NCI-H2196 (cell line): ENCODE data around the gene USH2A.
A peak's percentile ranks its signal among the peaks of the same experiment; 100 is the strongest.
"Not testable (repeated sequence)": the region's sequence is repeated elsewhere in the genome, so short reads cannot be mapped to it uniquely, and the experiment has no call there.

Experiments
- DNase-seq: peaks from one replicate; lab custom pipeline; 2025; ENCODE audit not compliant: unreplicated experiment; lab: John Stamatoyannopoulos, UW

The USH2A gene

DNA sequence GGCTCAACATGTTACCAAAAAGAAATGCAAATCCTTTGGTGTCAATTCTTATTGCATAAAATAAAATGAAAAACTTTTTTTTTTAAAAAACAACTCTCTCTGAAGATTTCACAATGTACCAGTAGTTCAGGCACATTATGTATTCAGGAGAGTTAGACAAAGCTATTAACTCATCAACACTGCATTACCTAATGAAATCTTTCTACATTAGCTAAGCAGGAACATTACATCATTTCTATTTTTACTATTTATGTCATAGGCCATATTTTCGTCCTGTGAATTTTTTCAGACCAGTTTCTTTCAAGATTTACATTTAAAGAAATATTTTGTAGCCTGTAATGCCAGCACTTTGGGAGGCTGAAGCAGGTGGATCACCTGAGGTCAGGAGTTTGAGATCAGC, 366.2 kb downstream of the USH2A start:
- no peak for DNase-seq

DNA sequence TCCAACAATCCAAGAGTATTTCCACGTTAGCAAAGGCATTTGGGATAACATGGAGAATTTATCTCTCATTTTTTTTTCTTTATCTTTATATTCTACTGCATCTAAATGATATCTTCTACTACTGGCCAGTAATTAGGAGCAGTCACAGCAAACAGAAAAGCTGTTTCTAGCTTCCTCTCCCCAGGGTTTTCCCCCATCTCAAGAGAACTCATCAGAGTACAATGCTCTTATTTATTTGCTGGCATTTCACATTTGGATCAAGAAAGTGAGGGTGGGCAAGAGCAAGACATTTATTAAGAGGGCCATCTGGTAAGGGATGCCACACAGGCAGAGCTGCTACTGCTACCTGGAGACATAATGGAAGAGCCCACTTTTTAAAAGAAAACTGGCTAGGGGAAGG, 368.2 kb downstream of the USH2A start:
- no peak for DNase-seq

DNA sequence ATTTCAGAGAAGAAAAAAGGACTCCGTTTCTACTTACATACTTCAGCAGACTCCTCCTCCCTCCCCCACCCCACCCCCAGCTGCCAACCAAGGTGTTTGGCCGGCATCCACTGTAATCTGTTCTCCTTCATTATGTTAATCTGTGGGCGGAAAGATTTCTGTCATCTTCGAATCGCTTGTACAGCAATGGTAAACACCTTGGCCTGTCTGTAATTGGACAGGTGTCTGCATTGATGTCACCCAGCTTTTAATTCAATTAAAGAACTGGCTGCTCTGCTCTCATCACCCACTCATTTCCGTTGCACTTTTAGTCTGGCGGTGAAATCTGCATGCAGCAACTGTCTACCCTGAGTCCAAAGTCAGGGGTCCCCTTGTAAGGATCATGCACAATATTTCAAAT, 368.6 kb downstream of the USH2A start:
- DNase-seq, result no peak

DNA sequence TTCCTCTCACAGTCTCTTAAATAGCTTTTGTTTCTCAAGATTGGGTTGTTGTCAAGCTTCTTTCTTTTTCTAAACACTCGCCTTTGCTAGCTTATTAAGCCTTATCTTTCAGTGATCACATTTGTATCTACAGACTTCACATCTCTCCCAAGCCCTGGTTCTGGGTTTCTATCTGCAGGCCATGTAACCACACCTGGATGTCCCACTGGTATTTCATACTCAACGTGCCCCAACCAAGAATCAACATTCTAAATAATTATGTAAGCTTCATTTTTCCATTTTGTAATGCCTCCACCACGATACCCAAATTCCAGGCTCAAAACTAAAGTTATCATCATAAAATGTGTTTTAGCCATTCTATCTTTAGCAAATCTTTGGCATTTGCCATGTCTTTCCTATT, 372.2 kb downstream of the USH2A start:
- no peak for DNase-seq

DNA sequence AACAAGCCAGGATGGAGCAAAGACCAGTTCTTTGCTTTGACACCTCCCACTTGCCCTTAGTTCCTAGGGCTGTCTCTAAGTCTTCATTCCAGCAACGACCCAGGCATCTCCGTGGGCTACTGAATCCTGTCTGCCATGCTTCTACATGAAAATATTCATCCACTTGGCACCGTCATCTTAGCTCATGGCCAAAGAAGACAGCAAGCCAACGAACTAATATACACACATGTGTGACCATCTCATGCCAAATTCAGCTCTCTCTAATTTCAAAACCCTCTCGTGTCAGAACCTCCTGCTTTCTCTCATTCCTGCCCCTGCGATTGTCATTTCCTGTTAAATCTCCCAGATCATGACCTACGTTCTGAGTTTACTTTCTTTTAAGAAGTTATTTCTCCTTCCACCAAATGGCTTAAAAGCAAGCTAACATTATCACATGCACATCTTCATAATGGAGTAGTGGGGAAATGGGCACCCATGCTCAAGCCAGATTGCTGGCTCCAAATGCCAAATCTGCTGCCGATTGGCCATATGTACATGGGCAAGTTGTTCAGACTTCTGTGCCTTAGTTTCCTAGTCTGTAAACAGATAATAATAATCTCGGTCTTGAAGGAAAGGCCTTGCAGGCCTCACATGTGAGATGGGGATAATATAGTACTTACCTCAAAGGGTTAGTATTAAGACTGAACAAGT, 373.4 kb downstream of the USH2A start:
- DNase-seq, result no peak

DNA sequence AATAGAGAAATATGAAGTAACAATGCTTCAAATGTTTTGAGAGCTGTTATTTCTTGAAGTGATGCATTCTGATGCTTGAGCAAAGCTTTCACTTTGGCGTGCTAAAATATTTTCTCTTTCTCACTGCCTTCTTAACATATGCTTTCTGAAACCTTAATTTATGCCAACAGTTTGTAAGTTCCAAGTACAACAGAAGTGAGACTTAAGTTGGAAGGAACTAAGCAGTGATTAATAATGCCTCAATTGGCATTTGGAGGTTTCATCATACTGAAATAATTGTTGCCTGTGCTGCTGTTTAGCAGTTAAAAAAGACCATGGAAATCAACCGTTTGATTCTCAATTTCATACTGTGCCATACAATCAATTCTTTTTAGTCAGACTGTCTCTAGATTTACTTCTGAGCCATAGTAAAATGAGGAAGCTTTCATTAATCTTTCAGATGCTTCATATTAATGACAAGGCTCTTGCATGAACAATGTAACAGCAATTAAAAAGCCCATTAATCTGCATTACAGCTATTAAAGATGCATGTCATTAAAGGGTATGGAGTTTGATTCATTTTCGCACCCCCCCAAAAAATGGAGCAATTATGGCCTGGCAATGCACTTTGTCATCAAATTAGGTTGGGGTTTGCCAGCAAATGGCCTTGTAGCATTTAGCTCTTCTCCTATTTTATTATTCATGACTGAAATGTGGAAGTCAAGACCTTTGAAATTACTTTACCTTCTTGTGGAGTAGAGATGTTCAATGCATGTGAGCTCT, 375.3 kb downstream of the USH2A start:
- DNase-seq, result no peak

DNA sequence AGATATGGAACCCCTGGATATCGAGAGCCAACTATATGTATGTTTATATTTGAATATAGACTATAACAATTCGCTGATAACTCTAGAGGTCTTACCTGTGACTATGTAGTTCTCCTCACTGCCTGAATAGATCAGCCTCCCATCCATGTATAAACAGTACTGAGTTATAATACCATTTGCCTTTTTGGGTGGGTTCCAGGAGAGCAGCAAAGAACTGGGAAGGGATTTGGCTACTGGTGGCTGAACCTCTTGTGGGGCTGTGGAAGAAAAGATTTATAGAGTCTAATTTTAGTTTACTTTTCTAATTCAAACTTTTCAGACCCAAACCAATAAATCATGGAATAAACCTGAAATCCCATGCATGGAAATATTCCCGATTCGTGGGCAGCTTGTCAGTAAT, 376.9 kb downstream of the USH2A start:
- DNase-seq, result no peak

DNA sequence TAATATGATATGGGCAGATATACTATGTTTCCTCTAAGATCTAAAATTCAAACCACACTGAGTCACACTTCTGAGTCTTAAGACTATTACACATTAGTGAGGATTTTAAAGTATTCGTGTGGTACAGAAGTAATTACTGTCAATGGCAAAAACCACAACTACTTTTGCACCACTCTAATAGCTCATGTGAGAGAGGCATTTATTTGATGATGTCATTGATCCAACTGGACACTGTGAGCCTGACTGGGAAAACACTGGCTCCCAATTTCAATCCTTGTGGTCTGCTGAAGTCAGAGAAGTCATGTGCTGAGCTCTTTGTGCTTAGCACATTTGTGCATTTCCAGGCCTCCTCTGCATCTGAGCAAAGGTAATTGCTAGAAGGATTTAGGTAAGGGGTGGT, 377.8 kb downstream of the USH2A start:
- DNase-seq, result no peak

DNA sequence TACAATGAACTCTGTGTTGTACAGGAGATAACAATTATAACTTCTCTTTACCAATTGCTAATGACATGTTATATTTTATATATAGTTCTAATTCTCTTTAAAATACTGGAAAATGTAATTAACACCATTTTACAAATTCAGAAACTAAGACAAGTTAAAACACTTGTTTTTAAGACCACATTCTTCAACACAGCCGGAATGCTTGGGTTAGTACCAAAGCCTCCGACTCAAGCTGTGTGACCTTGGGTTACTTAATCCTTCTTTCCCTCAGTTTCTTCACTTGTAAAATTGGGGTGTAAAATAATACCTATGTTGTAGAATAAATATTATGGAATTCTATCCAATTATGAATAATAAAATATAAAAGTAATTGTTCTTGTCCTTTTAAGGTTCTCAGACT, 378.7 kb downstream of the USH2A start:
- no peak for DNase-seq

DNA sequence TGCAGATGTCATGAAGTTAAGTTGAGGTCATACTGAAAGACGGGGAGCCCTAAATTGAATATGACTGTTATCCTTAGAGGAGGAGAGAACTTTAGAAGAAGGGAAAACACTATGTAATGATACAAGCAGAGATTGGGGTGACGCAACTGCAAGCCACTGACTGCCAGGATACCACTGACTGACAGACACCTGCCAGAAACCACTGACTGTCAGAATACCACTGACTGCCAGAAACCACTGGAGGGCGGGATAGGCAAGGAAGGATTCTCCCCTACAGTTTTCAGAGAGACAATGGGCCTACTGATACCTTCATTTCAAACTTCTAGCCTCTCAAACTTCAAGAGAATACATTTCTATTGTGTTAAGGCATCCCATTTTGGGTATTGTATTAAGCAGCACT, 388.7 kb downstream of the USH2A start:
- DNase-seq, result no peak

DNA sequence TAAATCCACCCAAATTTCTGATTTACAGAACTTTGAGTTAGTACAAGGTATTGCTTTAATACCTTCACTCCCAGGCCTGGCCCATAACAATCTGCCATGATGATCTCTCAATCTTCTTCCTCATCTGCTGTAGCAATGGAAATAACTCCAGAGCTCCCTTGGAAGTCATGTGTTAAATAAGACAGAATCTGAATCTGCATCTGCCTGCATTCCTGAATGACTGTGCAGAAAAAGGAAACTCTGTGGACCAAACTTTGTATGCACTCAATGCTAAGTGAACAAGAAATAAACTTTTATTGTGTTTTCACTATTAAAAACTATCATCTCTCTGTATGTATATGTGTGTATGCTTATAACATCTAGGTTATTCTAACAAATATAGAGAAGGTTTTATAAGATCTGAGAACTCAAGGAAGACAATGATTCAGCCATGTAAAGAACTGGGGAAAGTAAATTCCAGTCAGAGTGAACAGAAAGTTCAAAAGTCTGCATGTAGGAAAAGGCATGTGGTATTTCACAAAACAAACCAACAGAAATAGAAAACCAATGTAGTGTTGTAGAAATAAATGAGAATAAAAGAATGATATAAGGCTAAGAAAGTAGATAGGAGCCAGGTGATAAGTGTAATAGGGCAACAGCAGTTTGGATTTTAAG, 390.2 kb downstream of the USH2A start:
- DNase-seq, result no peak

DNA sequence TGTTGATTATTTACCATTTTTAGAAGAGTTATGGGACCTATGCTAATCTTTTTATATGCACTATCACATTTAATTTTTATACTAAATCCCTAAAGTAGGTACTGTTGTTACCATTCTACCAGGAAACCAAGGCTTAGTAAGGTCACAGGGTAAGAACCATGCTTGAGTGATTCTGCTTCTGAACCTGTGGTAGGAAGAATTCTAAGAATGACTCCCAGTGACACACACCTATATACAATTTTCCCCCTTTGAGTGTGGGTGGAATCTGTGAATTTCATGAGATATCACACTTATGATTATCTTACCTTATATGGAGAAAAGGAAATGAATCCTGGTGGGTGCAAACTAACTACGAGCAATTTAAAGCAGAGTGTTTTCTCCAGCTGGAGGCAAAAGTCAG, 391.0 kb downstream of the USH2A start:
- DNase-seq, result no peak

DNA sequence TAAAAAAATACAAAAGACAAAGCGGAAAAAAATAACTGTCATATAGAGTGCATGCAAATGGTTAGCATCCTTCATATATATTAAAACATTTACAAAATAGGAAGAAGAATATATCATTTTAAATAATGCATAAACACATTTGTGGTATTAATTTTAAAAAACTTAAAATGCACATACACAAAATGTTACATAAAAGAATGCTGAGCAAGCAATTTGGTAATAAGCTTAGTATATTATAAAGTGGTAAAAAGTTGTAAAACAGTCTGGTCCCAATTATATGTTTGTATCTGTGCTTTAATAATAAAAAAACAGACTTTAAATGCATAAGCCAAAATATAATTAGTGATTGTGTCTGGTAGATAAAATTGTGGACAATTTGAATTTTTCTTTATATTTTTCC, 394.6 kb downstream of the USH2A start:
- DNase-seq, result no peak

DNA sequence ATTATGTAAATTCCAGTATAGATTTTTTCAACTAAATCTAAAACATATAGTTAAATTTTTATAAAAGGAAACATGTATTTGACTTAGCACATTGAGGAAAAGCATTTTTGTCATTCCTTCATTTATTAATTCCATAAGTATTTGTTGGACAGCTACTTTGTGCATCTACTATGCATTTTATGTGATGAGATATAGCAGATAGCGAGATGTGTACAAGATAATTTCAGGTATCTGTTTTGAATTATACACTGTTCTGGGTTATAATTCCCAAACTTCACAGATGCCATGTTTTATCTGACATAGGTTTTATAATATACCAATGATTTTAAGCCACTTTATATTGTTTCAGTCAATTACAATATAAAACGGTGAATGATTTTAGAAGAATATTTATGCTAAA, 398.7 kb downstream of the USH2A start:
- DNase-seq, result no peak

DNA sequence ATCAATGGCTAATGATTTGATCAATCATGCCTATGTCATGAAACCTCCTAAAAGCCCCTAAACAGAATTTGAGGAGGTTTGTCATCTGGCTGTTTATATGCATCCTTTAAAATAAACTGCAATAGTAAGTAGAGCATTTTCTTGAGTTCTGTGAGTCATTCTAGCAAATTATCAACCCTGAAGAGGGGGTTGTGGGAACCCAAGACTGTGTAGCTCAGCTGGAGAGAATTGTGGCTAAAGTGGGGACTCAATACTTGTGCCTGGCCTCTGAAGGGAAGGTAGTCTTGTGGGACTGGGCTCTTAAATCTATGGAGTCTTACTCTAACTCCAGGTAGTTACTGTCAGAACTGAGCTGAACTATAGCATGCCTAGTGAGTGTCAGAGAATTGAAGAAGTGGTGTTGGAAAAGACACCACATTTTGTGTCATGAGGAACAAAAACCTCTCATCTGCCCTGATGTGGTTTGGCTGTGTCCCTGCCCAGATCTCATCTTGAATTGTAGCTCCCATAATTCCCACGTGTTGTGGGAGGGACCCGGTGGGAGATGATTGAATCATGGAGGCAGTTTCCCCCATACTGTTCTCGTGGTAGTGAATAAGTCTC, 402.4 kb downstream of the USH2A start:
- DNase-seq, result no peak

DNA sequence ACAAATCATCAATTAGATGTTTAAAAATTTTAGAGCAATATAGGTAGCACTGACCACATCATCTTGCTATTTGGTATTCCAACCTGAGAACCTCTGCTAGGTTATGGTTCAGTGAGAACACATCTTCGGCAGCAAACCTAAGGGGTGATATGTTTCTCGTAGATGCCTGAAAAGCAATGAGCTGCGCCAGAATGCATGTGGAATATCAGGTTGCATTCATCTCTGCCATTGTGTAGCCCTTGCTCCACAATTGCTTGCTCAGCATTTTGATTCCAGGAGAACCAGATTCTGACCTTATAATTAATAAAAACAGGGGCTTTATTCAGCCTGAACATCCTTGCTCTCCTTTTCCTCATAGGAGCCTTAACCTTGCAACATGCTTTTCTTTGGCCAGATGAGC, 408.1 kb downstream of the USH2A start:
- no peak for DNase-seq

DNA sequence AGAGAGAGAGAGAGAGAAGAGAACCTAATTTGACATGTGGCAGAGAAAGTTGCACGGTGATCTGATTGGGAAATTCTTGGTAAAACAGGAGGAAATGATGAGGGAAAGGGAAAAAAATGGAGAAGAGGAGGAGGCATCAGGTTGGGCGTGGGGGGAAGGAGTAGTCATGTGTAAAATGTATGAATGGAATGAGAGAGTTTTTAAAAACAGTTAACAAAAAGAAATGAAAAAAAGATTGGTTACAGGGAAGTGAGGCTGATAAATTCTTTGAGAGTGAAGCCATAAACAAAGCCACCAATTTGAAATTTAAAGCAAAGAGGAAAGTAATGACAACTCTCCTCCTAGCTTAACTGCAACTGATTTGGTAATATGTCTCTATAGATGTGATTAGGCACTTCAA, 409.2 kb downstream of the USH2A start:
- no peak for DNase-seq

DNA sequence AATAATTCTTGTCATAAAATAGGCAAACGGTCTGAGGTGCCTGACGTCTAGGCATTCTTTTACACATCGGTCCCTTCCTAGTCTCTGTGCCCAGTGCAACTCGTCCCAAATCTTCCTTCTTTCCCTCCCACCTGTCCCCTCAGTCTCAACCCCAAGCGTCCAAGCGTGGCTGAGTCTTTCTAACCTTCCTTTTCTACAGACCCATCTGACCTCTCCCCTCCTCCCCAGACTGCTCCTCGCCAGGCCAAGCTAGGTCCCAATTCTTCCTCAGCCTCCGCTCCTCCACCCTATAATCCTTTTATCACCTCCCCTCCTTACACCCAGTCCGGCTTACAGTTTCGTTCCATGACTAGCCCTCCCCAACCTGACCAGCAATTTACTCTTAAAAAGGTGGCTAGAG, 413.8 kb downstream of the USH2A start:
- DNase-seq, result not testable (repeated sequence)

DNA sequence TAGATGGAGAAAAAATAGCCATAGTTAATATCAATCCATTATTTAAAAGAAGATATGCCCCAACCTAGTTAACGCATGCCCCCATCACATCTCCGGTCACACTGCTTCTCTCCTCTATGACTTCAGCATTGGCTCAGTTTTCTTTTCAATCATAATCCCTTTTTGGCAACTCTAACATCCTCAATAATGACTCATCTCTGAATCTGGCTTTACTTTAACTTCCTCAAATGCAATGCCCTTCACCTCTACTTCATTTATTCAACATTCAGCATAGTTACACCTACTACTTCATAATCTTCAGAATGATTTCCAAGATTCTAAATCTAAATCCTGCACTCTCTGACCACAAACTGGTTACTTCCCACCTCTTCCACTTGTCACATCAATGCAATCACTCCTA, 417.3 kb downstream of the USH2A start:
- DNase-seq, result no peak

DNA sequence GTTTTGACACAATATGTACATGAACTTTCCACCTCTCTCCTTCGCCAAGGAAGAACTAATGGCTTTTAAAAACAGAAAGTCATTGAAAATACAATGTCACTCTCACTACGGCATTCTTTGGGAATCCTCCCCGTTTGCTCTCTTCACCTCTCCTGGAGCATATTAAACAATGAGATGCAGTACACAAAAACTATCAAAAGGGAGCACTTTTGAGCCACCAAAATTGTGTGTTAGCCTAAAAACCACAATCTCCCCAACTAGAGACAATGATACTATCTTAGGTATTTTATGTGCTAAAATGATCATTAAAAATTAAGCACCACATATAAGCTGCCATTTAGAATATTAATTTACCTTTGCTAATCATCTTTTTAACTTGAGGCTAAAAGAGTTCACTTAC, 430.6 kb downstream of the USH2A start:
- peak; percentile 18 for DNase-seq

DNA sequence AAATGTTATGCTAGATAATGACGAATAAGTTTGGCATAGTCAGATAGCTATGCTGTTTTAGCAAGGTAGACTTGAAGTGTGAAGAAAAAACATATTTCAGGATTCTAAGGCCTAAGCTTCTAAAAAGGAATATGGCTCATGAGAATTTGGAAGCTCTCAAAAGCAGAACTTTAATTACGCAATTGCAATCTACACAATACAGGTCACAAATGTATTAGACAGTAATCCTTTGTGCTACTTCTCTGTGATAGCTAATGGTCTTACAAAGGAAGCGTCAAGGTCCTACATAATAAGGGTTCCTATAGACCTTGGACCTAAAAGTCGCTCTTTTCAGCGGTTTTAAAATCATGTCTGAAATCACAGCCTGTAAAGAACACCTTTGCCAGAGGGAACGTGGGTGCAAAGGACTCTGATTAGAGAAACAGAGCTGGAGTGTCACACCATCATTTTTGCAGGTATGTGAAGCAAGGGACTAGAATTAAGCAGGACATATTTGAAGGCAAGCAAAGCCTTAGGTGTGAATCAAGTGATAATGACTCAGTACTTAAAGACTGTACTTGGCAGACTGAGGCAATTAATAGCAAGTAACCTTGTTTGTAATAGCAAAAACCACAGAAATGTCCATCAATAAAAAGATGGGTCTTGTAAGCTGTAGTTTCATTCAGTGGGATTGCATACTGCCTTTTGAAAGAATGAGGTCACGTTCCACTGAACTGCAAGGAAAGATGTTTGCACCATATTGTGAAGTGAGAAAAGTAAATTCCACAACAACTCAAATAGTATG, 436.0 kb downstream of the USH2A start:
- DNase-seq, result no peak
